SJSA1 (cell line): ENCODE results near the gene ANKRD16. TPM values are rescaled to one million over a fixed set of nuclear protein-coding genes. Genes with fewer than 3 reads are reported as not detected.
"Not testable (repeated sequence)": the region's sequence is repeated elsewhere in the genome, so short reads cannot be mapped to it uniquely, and the experiment has no call there.

ENCODE experiments used
- DNase-seq, 2 experiments: peaks; one replicate each; pipeline ENCODE4 v3.0.0-alpha.2; 2015 to 2020; ENCODE audit warnings: low spot score in 2 of 2, low read depth in 1 of 2
- H3K27ac ChIP-seq: fragments of 250-450 bp; sonication (Bioruptor Pico); 2 replicates; pipeline ENCODE4 v1.5.1; 2020; ENCODE audit warnings: mild to moderate bottlenecking, moderate library complexity
- H3K27me3 ChIP-seq: fragments of 250-450 bp; sonication (Bioruptor Pico); replicated peaks from 2 replicates; pipeline ENCODE4 v1.5.1; 2020; ENCODE audit warnings: mild to moderate bottlenecking, moderate library complexity
- H3K36me3 ChIP-seq: fragments of 250-450 bp; sonication (Bioruptor Pico); 2 replicates; pipeline ENCODE4 v1.5.1; 2020; ENCODE audit warnings: mild to moderate bottlenecking
- H3K4me1 ChIP-seq: fragments of 250-450 bp; sonication (Bioruptor Pico); replicated peaks from 2 replicates; pipeline ENCODE4 v1.6.1; 2021; ENCODE audit warnings: mild to moderate bottlenecking
- H3K4me3 ChIP-seq: fragments of 250-450 bp; sonication (Bioruptor Pico); 2 replicates; pipeline ENCODE4 v1.5.1; 2020; ENCODE audit warnings: mild to moderate bottlenecking
- H3K9me3 ChIP-seq: fragments of 250-450 bp; sonication (Bioruptor Pico); replicated peaks from 2 replicates; pipeline ENCODE4 v1.5.1; 2020; ENCODE audit warnings: mild to moderate bottlenecking
- total RNA-seq: library from RNA; depleted of rRNA; stranded (reverse); fragments of >200 nt; shearing (Covaris generic); gene quantifications from 2 replicates; pipeline ENCODE4 v1.2.3, GENCODE V29; 2014

ANKRD16 gene
- total RNA-seq, 1 experiment from 2014 or later: 7.7 TPM

GRCh38 chr10:5885619-5886018 lies 4.1 kb downstream of the ANKRD16 start:
- no peaks in the 10 kb centered on the region for H3K27me3 ChIP-seq
- H3K36me3 ChIP-seq: peaks cover 31% of the 10 kb centered on the region
- H3K4me1 ChIP-seq: peaks cover 10% of the 10 kb centered on the region
- no peak overlapping the region for H3K4me3 ChIP-seq
- no peak for DNase-seq
- H3K27ac ChIP-seq: no peak overlapping the region
- H3K9me3 ChIP-seq: 0 out of 2 replicates have a peak, but pooled peaks cover 2% of the 10 kb centered on the region

GRCh38 chr10:5882961-5883360 lies 6.7 kb downstream of the ANKRD16 start:
- no peak for DNase-seq
- Histone ChIP-seq H3K36me3 (peaks cover 41% of the 10 kb centered on the region), H3K4me1 (no peaks in the 10 kb centered on the region), H3K9me3 (no peaks in the 10 kb centered on the region), H3K27ac (no peak overlapping the region), H3K27me3 (no peaks in the 10 kb centered on the region), H3K4me3 (no peak overlapping the region)

- peaks cover 33% of the 10 kb centered on the region for H3K36me3 ChIP-seq
- H3K9me3 ChIP-seq, H3K4me1 ChIP-seq, H3K27ac ChIP-seq, H3K4me3 ChIP-seq, H3K27me3 ChIP-seq, DNase-seq: not testable (repeated sequence)
These were observed 12.7 kb downstream of the ANKRD16 start for GRCh38 chr10:5877041-5877440.

GRCh38 chr10:5876181-5876768 lies 13.4 kb downstream of the ANKRD16 start:
- Histone ChIP-seq H3K36me3 (peaks cover 28% of the 10 kb centered on the region), H3K27me3 (no peaks in the 10 kb centered on the region), H3K27ac (no peak overlapping the region), H3K9me3 (no peaks in the 10 kb centered on the region), H3K4me3 (no peak overlapping the region), H3K4me1 (peaks cover 9% of the 10 kb centered on the region)
- peak in 1 of 2 experiments; percentile 22 for DNase-seq

- Histone ChIP-seq H3K27ac (no peak overlapping the region), H3K27me3 (no peaks in the 10 kb centered on the region), H3K4me3 (no peak overlapping the region), H3K4me1 (peaks cover 9% of the 10 kb centered on the region), H3K36me3 (peaks cover 20% of the 10 kb centered on the region), H3K9me3 (no peaks in the 10 kb centered on the region)
- peak in 1 of 2 experiments; percentile 69 for DNase-seq
These were observed 16.1 kb downstream of the ANKRD16 start for GRCh38 chr10:5873515-5873995.

- H3K9me3 ChIP-seq: no peaks in the 10 kb centered on the region
- DNase-seq: no peak
- no peak overlapping the region for H3K27ac ChIP-seq
- H3K27me3 ChIP-seq: no peaks in the 10 kb centered on the region
- H3K36me3 ChIP-seq: peaks cover 7% of the 10 kb centered on the region
- H3K4me3 ChIP-seq: no peak overlapping the region
- peaks cover 8% of the 10 kb centered on the region for H3K4me1 ChIP-seq
These were observed 18.1 kb downstream of the ANKRD16 start for GRCh38 chr10:5871596-5871995.

GRCh38 chr10:5869156-5869555 lies 20.5 kb downstream of the ANKRD16 start:
- Histone ChIP-seq H3K27ac (no peak overlapping the region), H3K27me3 (no peaks in the 10 kb centered on the region), H3K4me1 (no peaks in the 10 kb centered on the region), H3K4me3 (no peak overlapping the region), H3K9me3 (no peaks in the 10 kb centered on the region), H3K36me3 (no peaks in the 10 kb centered on the region)
- DNase-seq: no peak

GRCh38 chr10:5868383-5868782 lies 21.3 kb downstream of the ANKRD16 start:
- H3K4me1 ChIP-seq, H3K27me3 ChIP-seq, H3K9me3 ChIP-seq, H3K27ac ChIP-seq, H3K4me3 ChIP-seq, DNase-seq, H3K36me3 ChIP-seq: not testable (repeated sequence)

- not testable (repeated sequence) for H3K9me3 ChIP-seq, H3K36me3 ChIP-seq, H3K27ac ChIP-seq, DNase-seq, H3K27me3 ChIP-seq, H3K4me3 ChIP-seq, H3K4me1 ChIP-seq
These were observed 22.5 kb downstream of the ANKRD16 start for GRCh38 chr10:5867091-5867615.

- not testable (repeated sequence) for DNase-seq, H3K27me3 ChIP-seq, H3K27ac ChIP-seq, H3K4me3 ChIP-seq, H3K36me3 ChIP-seq, H3K9me3 ChIP-seq
- H3K4me1 ChIP-seq: peaks cover 10% of the 10 kb centered on the region
These were observed 23.1 kb downstream of the ANKRD16 start for GRCh38 chr10:5866451-5867081.

GRCh38 chr10:5862981-5863685 lies 26.6 kb downstream of the ANKRD16 start:
- H3K9me3 ChIP-seq, H3K27ac ChIP-seq, H3K36me3 ChIP-seq, DNase-seq, H3K4me3 ChIP-seq, H3K27me3 ChIP-seq: not testable (repeated sequence)
- peaks cover 17% of the 10 kb centered on the region for H3K4me1 ChIP-seq

- H3K9me3 ChIP-seq: peaks cover 7% of the 10 kb centered on the region; the same call in 1 of the 2 replicates
- H3K4me1 ChIP-seq: peaks cover 17% of the 10 kb centered on the region
- no peak for DNase-seq
- H3K27ac ChIP-seq: peak overlapping the region; percentile 90
- H3K36me3 ChIP-seq: no peaks in the 10 kb centered on the region
- H3K27me3 ChIP-seq: no peaks in the 10 kb centered on the region
- H3K4me3 ChIP-seq: no peak overlapping the region
These were observed 27.2 kb downstream of the ANKRD16 start for GRCh38 chr10:5862360-5862961.

- H3K4me1 ChIP-seq: peaks cover 17% of the 10 kb centered on the region
- H3K27me3 ChIP-seq: no peaks in the 10 kb centered on the region
- H3K27ac ChIP-seq: peak overlapping the region; percentile 90; the same call in 1 of the 2 replicates
- no peak for DNase-seq
- H3K9me3 ChIP-seq: peaks cover 7% of the 10 kb centered on the region; the same call in 1 of the 2 replicates
- H3K36me3 ChIP-seq: no peaks in the 10 kb centered on the region
- no peak overlapping the region for H3K4me3 ChIP-seq
These were observed 29.6 kb downstream of the ANKRD16 start for GRCh38 chr10:5860066-5860465.
